Measurements from ENCODE around the gene HNF1A.

Gene HNF1A

GRCh38 chr12:120977531-120978295 lies 630 bp upstream of the HNF1A start:
- Histone ChIP-seq H3K4me1 (ENCODE audit: control insufficient read depth, insufficient read depth, low read length, unreplicated experiment) (no peaks in the 10 kb centered on the region), H3K27ac (ENCODE audit: low read depth, low read length) (no peak overlapping the region), H3K79me2 (ENCODE audit: control insufficient read depth, insufficient read depth, low read length, unreplicated experiment) (no peaks in the 10 kb centered on the region), H3K36me3 (ENCODE audit: insufficient read depth, low read length) (no peaks in the 10 kb centered on the region), H3K27me3 (ENCODE audit: insufficient read depth, low read length) (no peaks in the 10 kb centered on the region), H3K4me3 (ENCODE audit: low read depth, low read length) (no peak overlapping the region), H2AFZ (ENCODE audit: low read length, unreplicated experiment) (no peak overlapping the region)

GRCh38 chr12:120979220-120979861 lies 998 bp downstream of the HNF1A start:
- Histone ChIP-seq H3K27ac (ENCODE audit: low read depth, low read length) (no peak overlapping the region), H2AFZ (ENCODE audit: low read length, unreplicated experiment) (no peak overlapping the region), H3K4me1 (ENCODE audit: control insufficient read depth, insufficient read depth, low read length, unreplicated experiment) (no peaks in the 10 kb centered on the region), H3K27me3 (ENCODE audit: insufficient read depth, low read length) (no peaks in the 10 kb centered on the region), H3K79me2 (ENCODE audit: control insufficient read depth, insufficient read depth, low read length, unreplicated experiment) (no peaks in the 10 kb centered on the region), H3K36me3 (ENCODE audit: insufficient read depth, low read length) (no peaks in the 10 kb centered on the region), H3K4me3 (ENCODE audit: low read depth, low read length) (no peak overlapping the region)

GRCh38 chr12:120979862-120980696 lies 1.7 kb downstream of the HNF1A start:
- Histone ChIP-seq H3K27ac (ENCODE audit: low read depth, low read length) (no peak overlapping the region), H3K4me3 (ENCODE audit: low read depth, low read length) (no peak overlapping the region), H3K4me1 (ENCODE audit: control insufficient read depth, insufficient read depth, low read length, unreplicated experiment) (no peaks in the 10 kb centered on the region), H3K79me2 (ENCODE audit: control insufficient read depth, insufficient read depth, low read length, unreplicated experiment) (no peaks in the 10 kb centered on the region), H3K36me3 (ENCODE audit: insufficient read depth, low read length) (no peaks in the 10 kb centered on the region), H3K27me3 (ENCODE audit: insufficient read depth, low read length) (no peaks in the 10 kb centered on the region), H2AFZ (ENCODE audit: low read length, unreplicated experiment) (no peak overlapping the region)

- Histone ChIP-seq H3K79me2 (ENCODE audit: control insufficient read depth, insufficient read depth, low read length, unreplicated experiment) (no peaks in the 10 kb centered on the region), H3K27me3 (ENCODE audit: insufficient read depth, low read length) (no peaks in the 10 kb centered on the region), H2AFZ (ENCODE audit: low read length, unreplicated experiment) (no peak overlapping the region), H3K4me3 (ENCODE audit: low read depth, low read length) (no peak overlapping the region), H3K36me3 (ENCODE audit: insufficient read depth, low read length) (no peaks in the 10 kb centered on the region), H3K27ac (ENCODE audit: low read depth, low read length) (no peak overlapping the region), H3K4me1 (ENCODE audit: control insufficient read depth, insufficient read depth, low read length, unreplicated experiment) (no peaks in the 10 kb centered on the region)
Observed at GRCh38 chr12:120980800-120981368, 2.5 kb downstream of the HNF1A start.

- no peaks in the 10 kb centered on the region for H3K79me2 ChIP-seq (ENCODE audit: control insufficient read depth, insufficient read depth, low read length, unreplicated experiment)
- no peaks in the 10 kb centered on the region for H3K36me3 ChIP-seq (ENCODE audit: insufficient read depth, low read length)
- no peak overlapping the region for H2AFZ ChIP-seq (ENCODE audit: low read length, unreplicated experiment)
- H3K4me3 ChIP-seq (ENCODE audit: low read depth, low read length), result no peak overlapping the region
- no peak overlapping the region for H3K27ac ChIP-seq (ENCODE audit: low read depth, low read length)
- H3K27me3 ChIP-seq (ENCODE audit: insufficient read depth, low read length), result no peaks in the 10 kb centered on the region
- H3K4me1 ChIP-seq (ENCODE audit: control insufficient read depth, insufficient read depth, low read length, unreplicated experiment), result no peaks in the 10 kb centered on the region
Observed at GRCh38 chr12:120981407-120981941, 3.1 kb downstream of the HNF1A start.

GRCh38 chr12:120982659-120983058 lies 4.3 kb downstream of the HNF1A start:
- Histone ChIP-seq H3K27me3 (ENCODE audit: insufficient read depth, low read length) (no peaks in the 10 kb centered on the region), H3K36me3 (ENCODE audit: insufficient read depth, low read length) (no peaks in the 10 kb centered on the region), H3K27ac (ENCODE audit: low read depth, low read length) (no peak overlapping the region), H3K4me3 (ENCODE audit: low read depth, low read length) (no peak overlapping the region), H2AFZ (ENCODE audit: low read length, unreplicated experiment) (no peak overlapping the region), H3K4me1 (ENCODE audit: control insufficient read depth, insufficient read depth, low read length, unreplicated experiment) (no peaks in the 10 kb centered on the region), H3K79me2 (ENCODE audit: control insufficient read depth, insufficient read depth, low read length, unreplicated experiment) (no peaks in the 10 kb centered on the region)

- H2AFZ ChIP-seq (ENCODE audit: low read length, unreplicated experiment), result no peak overlapping the region
- H3K79me2 ChIP-seq (ENCODE audit: control insufficient read depth, insufficient read depth, low read length, unreplicated experiment), result no peaks in the 10 kb centered on the region
- H3K27ac ChIP-seq (ENCODE audit: low read depth, low read length), result no peak overlapping the region
- H3K36me3 ChIP-seq (ENCODE audit: insufficient read depth, low read length), result no peaks in the 10 kb centered on the region
- peaks cover 3% of the 10 kb centered on the region; the same call in 1 of the 2 replicates for H3K27me3 ChIP-seq (ENCODE audit: insufficient read depth, low read length)
- no peaks in the 10 kb centered on the region for H3K4me1 ChIP-seq (ENCODE audit: control insufficient read depth, insufficient read depth, low read length, unreplicated experiment)
- no peak overlapping the region for H3K4me3 ChIP-seq (ENCODE audit: low read depth, low read length)
Observed at GRCh38 chr12:120983759-120984158, 5.4 kb downstream of the HNF1A start.

- Histone ChIP-seq H3K27ac (ENCODE audit: low read depth, low read length) (no peak overlapping the region), H3K27me3 (ENCODE audit: insufficient read depth, low read length) (peaks cover 3% of the 10 kb centered on the region; the same call in 1 of the 2 replicates), H3K36me3 (ENCODE audit: insufficient read depth, low read length) (no peaks in the 10 kb centered on the region), H3K4me3 (ENCODE audit: low read depth, low read length) (no peak overlapping the region), H3K79me2 (ENCODE audit: control insufficient read depth, insufficient read depth, low read length, unreplicated experiment) (no peaks in the 10 kb centered on the region), H2AFZ (ENCODE audit: low read length, unreplicated experiment) (no peak overlapping the region), H3K4me1 (ENCODE audit: control insufficient read depth, insufficient read depth, low read length, unreplicated experiment) (no peaks in the 10 kb centered on the region)
Observed at GRCh38 chr12:120984351-120984898, 6.1 kb downstream of the HNF1A start.

GRCh38 chr12:120988234-120988633 lies 9.9 kb downstream of the HNF1A start:
- H3K27me3 ChIP-seq (ENCODE audit: insufficient read depth, low read length), result peaks cover 11% of the 10 kb centered on the region; the same call in 1 of the 2 replicates
- no peak overlapping the region for H3K27ac ChIP-seq (ENCODE audit: low read depth, low read length)
- no peak overlapping the region for H3K4me3 ChIP-seq (ENCODE audit: low read depth, low read length)
- no peak overlapping the region for H2AFZ ChIP-seq (ENCODE audit: low read length, unreplicated experiment)
- no peaks in the 10 kb centered on the region for H3K36me3 ChIP-seq (ENCODE audit: insufficient read depth, low read length)
- H3K79me2 ChIP-seq (ENCODE audit: control insufficient read depth, insufficient read depth, low read length, unreplicated experiment), result no peaks in the 10 kb centered on the region
- H3K4me1 ChIP-seq (ENCODE audit: control insufficient read depth, insufficient read depth, low read length, unreplicated experiment), result no peaks in the 10 kb centered on the region

- Histone ChIP-seq H3K27me3 (ENCODE audit: insufficient read depth, low read length) (peaks cover 11% of the 10 kb centered on the region; the same call in 1 of the 2 replicates), H3K79me2 (ENCODE audit: control insufficient read depth, insufficient read depth, low read length, unreplicated experiment) (no peaks in the 10 kb centered on the region), H3K4me3 (ENCODE audit: low read depth, low read length) (no peak overlapping the region), H3K36me3 (ENCODE audit: insufficient read depth, low read length) (no peaks in the 10 kb centered on the region), H3K27ac (ENCODE audit: low read depth, low read length) (no peak overlapping the region), H2AFZ (ENCODE audit: low read length, unreplicated experiment) (no peak overlapping the region), H3K4me1 (ENCODE audit: control insufficient read depth, insufficient read depth, low read length, unreplicated experiment) (no peaks in the 10 kb centered on the region)
Observed at GRCh38 chr12:120988658-120989057, 10.3 kb downstream of the HNF1A start.
